PC-3 (cell line): ENCODE results near the gene TACC2. TPM values are rescaled to one million over a fixed set of nuclear protein-coding genes. Genes with fewer than 3 reads are reported as not detected.
A peak's percentile ranks its signal among the peaks of the same experiment; 100 is the strongest.
"Not testable (repeated sequence)": the region's sequence is repeated elsewhere in the genome, so short reads cannot be mapped to it uniquely, and the experiment has no call there.

Experiments
- ATAC-seq: fragments of 200-7000 bp; cut with Tn5 transposase; 2 replicates; pipeline ENCODE4 v1.9.1; 2020; ENCODE audit warnings: mild to moderate bottlenecking, moderate library complexity
- BruUV-seq: library from RNA; stranded (reverse); fragments of 400-500 nt; replicated peaks from 2 replicates; lab custom pipeline; 2021; lab: Mats Ljungman, UMichigan
- CTCF ChIA-PET: fragments of 300-600 bp; sonication (Branson Sonifier 250); formaldehyde crosslinking; loops from one replicate; lab custom pipeline; 2022; ENCODE audit warnings: antibody characterized with exemption; lab: Charles Lee
- POLR2A ChIA-PET: fragments of 300-600 bp; sonication (Branson Sonifier 250); formaldehyde crosslinking; loops from one replicate; lab custom pipeline; 2022; ENCODE audit warnings: antibody characterized with exemption; ENCODE audit not compliant: unreplicated experiment; lab: Charles Lee
- DNase-seq: peaks from one replicate; pipeline ENCODE4 v3.0.0-alpha.2; 2015
- H2AFZ ChIP-seq: fragments of 300-600 bp; sonication (generic); 2 replicates; pipeline ENCODE4 v1.6.0; 2016; ENCODE audit warnings: antibody characterized with exemption, low read length
- H3F3A ChIP-seq: fragments of 300-600 bp; sonication (generic); one replicate; pipeline ENCODE4 v1.6.0; 2017; ENCODE audit warnings: antibody characterized with exemption, low read length, control low read depth, mild to moderate bottlenecking; ENCODE audit not compliant: unreplicated experiment
- H3K27ac ChIP-seq: fragments of 300-600 bp; sonication (generic); 2 replicates; pipeline ENCODE4 v1.5.1; 2016; ENCODE audit warnings: mild to moderate bottlenecking, low read length
- H3K27me3 ChIP-seq: fragments of 300-600 bp; sonication (generic); 2 replicates; pipeline ENCODE4 v1.6.1; 2016; ENCODE audit warnings: low read length, mixed read lengths
- H3K36me3 ChIP-seq: fragments of 300-600 bp; sonication (generic); 2 replicates; pipeline ENCODE4 v1.6.1; 2016; ENCODE audit warnings: low read depth, mixed run types, low read length, mixed read lengths
- H3K4me1 ChIP-seq: fragments of 300-600 bp; sonication (generic); 2 replicates; pipeline ENCODE4 v1.5.1; 2016; ENCODE audit warnings: low read length; ENCODE audit not compliant: insufficient read depth
- H3K4me2 ChIP-seq: fragments of 300-600 bp; sonication (generic); 2 replicates; pipeline ENCODE4 v1.6.0; 2016; ENCODE audit warnings: low read length
- H3K4me3 ChIP-seq: fragments of 300-600 bp; sonication (generic); 2 replicates; pipeline ENCODE4 v1.5.1; 2016; ENCODE audit warnings: mild to moderate bottlenecking, low read length, mixed read lengths
- H3K79me2 ChIP-seq: fragments of 300-600 bp; sonication (generic); 2 replicates; pipeline ENCODE4 v1.6.1; 2017; ENCODE audit warnings: low read length, mixed read lengths
- H3K9ac ChIP-seq: fragments of 300-600 bp; sonication (generic); 2 replicates; pipeline ENCODE4 v1.6.0; 2016; ENCODE audit warnings: mild to moderate bottlenecking, low read length
- H3K9me2 ChIP-seq: fragments of 300-600 bp; sonication (generic); replicated peaks from 2 replicates; pipeline ENCODE4 v1.6.1; 2016; ENCODE audit warnings: mixed run types, low read length, mixed read lengths
- H3K9me3 ChIP-seq: fragments of 300-600 bp; sonication (generic); 2 replicates; pipeline ENCODE4 v1.6.1; 2016; ENCODE audit warnings: low read length, mixed read lengths
- H4K20me1 ChIP-seq: fragments of 300-600 bp; sonication (generic); 2 replicates; pipeline ENCODE4 v1.6.1; 2016; ENCODE audit warnings: low read length, mixed read lengths
- CTCF ChIP-seq: fragments of 300-600 bp; sonication (generic); conservative IDR thresholded peaks from 2 replicates; pipeline ENCODE4 v1.5.1; 2017; ENCODE audit warnings: antibody characterized with exemption, low read depth, mild to moderate bottlenecking, low read length
- EZH2 ChIP-seq: fragments of 300-600 bp; sonication (generic); IDR thresholded peaks from one replicate; pipeline ENCODE4 v1.6.1; 2017; ENCODE audit warnings: antibody characterized with exemption, mild to moderate bottlenecking, low read length; ENCODE audit not compliant: unreplicated experiment
- EZH2phosphoT487 ChIP-seq: fragments of 300-600 bp; sonication (generic); IDR thresholded peaks from 2 replicates; pipeline ENCODE4 v1.6.1; 2018; ENCODE audit warnings: mild to moderate bottlenecking, antibody characterized with exemption, low read length, borderline replicate concordance
- intact Hi-C: fragments of 100-400 bp; cut with micrococcal nuclease; formaldehyde crosslinking; loops from 2 replicates; pipeline ENCODE4 v1.9.0; 2023
- total RNA-seq: library from RNA; depleted of rRNA; stranded (reverse); fragments of >200 nt; gene quantifications from 2 replicates; pipeline ENCODE4 v1.2.3, GENCODE V29; 2014

TACC2 gene
- total RNA-seq, 1 experiment from 2014 or later, result 31.7 TPM

- CTCF ChIA-PET, result interaction anchor here (0.6 to 1.5 kb wide), 3 partner anchors 12 to 50 kb away, joined by 3 to 5 read pairs (median 5); no protein-coding TSS in a partner anchor
- no peaks in the 10 kb centered on the region for H3K9me2 ChIP-seq
Observed at GRCh38 chr10:122062831-122063674, 74.1 kb downstream of the TACC2 start.

GRCh38 chr10:122066337-122066939 is 77.5 kb downstream of the TACC2 start:
- DNase-seq, H2AFZ ChIP-seq, BruUV-seq, H3K36me3 ChIP-seq, H3K9me2 ChIP-seq, H3F3A ChIP-seq, H3K9ac ChIP-seq, H3K4me3 ChIP-seq, CTCF ChIA-PET, ATAC-seq, H3K4me2 ChIP-seq, intact Hi-C loops, H3K79me2 ChIP-seq, H3K9me3 ChIP-seq, POLR2A ChIA-PET, H3K27ac ChIP-seq, H3K27me3 ChIP-seq, H4K20me1 ChIP-seq: not testable (repeated sequence)
- peaks cover 20% of the 10 kb centered on the region for H3K4me1 ChIP-seq

More at GRCh38 chr10:122062831-122063674, 74.1 kb downstream of the TACC2 start:
- Histone ChIP-seq H4K20me1 (no peaks in the 10 kb centered on the region), H3K9me3 (no peaks in the 10 kb centered on the region), H3K36me3 (no peaks in the 10 kb centered on the region), H2AFZ (no peak overlapping the region), H3K4me3 (no peak overlapping the region), H3K79me2 (no peaks in the 10 kb centered on the region), H3K27me3 (no peaks in the 10 kb centered on the region), H3K4me2 (peak overlapping the region; percentile 60), H3F3A (no peaks in the 10 kb centered on the region), H3K4me1 (peaks cover 19% of the 10 kb centered on the region), H3K9ac (peak overlapping the region; percentile 87), H3K27ac (peak overlapping the region; percentile 97)
- DNase-seq, result peak; percentile 90
- TF ChIP-seq EZH2phosphoT487 (no peak), EZH2 (no peak), CTCF (no peak)
- TSS peak; percentile 99 for BruUV-seq
- intact Hi-C loops, result loop anchor here (2.0 kb wide), 2 partner anchors 40 to 50 kb away; no protein-coding TSS in a partner anchor
- peak; percentile 96 for ATAC-seq
- POLR2A ChIA-PET, result interaction anchor here (0.6 to 0.8 kb wide), 2 partner anchors 45 to 115 kb away, joined by 4 read pairs; no protein-coding TSS in a partner anchor

GRCh38 chr10:122068844-122069243 is 79.9 kb downstream of the TACC2 start:
- Histone ChIP-seq H3K9me3 (no peaks in the 10 kb centered on the region), H3K9me2 (no peaks in the 10 kb centered on the region), H3K27me3 (no peaks in the 10 kb centered on the region), H3K4me3 (no peak overlapping the region), H3K4me1 (peaks cover 10% of the 10 kb centered on the region), H4K20me1 (no peaks in the 10 kb centered on the region), H3K36me3 (no peaks in the 10 kb centered on the region), H3K27ac (no peak overlapping the region), H3K79me2 (no peaks in the 10 kb centered on the region), H3F3A (no peaks in the 10 kb centered on the region), H3K9ac (no peak overlapping the region), H2AFZ (no peak overlapping the region), H3K4me2 (no peak overlapping the region)
- no TSS peak for BruUV-seq
- ATAC-seq, result no peak
- no peak for DNase-seq
- intact Hi-C loops, result no loop called here
- CTCF ChIA-PET, result no interaction called here
- POLR2A ChIA-PET, result interaction anchor here (0.7 kb wide), 1 partner anchor 95 kb away, joined by 6 read pairs; no protein-coding TSS in a partner anchor
- TF ChIP-seq CTCF, result no peak
- TF ChIP-seq EZH2phosphoT487, result no peak
- no peak for TF ChIP-seq EZH2
